CD14-positive monocyte (primary cell): Measurements from ENCODE around the gene CNTN5. TPM values are rescaled to one million over a fixed set of nuclear protein-coding genes. Genes with fewer than 3 reads are reported as not detected.

Experiments
- DNase-seq, 3 donors: peaks; one replicate each; pipeline ENCODE4 v3.0.0-alpha.2; 2011 to 2022
- H2AFZ ChIP-seq: 2 replicates; pipeline ENCODE4 v1.6.0; 2012; ENCODE audit warnings: mild to moderate bottlenecking, low read depth, low read length, inconsistent platforms; ENCODE audit not compliant: insufficient read depth, poor library complexity, severe bottlenecking
- H3K27ac ChIP-seq, 2 donors: 1 replicate in 1 of 2; 2 replicates in 1 of 2; pipeline ENCODE4 v1.5.1; 2012 to 2013; ENCODE audit warnings: low read length in 2 of 2, control low read depth in 1 of 2, inconsistent platforms in 1 of 2, low read depth in 1 of 2, mild to moderate bottlenecking in 1 of 2
- H3K27me3 ChIP-seq, 2 donors: one replicate each; pipeline versions ENCODE4 v1.6.0 to v1.6.1; 2011 to 2013; ENCODE audit warnings: low read length in 2 of 2; ENCODE audit not compliant: control insufficient read depth in 2 of 2, insufficient read depth in 2 of 2
- H3K36me3 ChIP-seq, 2 donors: replicated peaks in 1 of 2; 1 replicate in 1 of 2; 2 replicates in 1 of 2; pipeline versions ENCODE4 v1.5.1 to v1.6.1; 2012 to 2013; ENCODE audit warnings: low read length in 2 of 2, control low read depth in 1 of 2, inconsistent platforms in 1 of 2, mild to moderate bottlenecking in 1 of 2; ENCODE audit not compliant: insufficient read depth in 2 of 2, control insufficient read depth in 1 of 2
- H3K4me1 ChIP-seq, 2 donors: 1 replicate in 1 of 2; 2 replicates in 1 of 2; pipeline versions ENCODE4 v1.5.1 to v1.6.1; 2012 to 2013; ENCODE audit warnings: low read length in 2 of 2, control low read depth in 1 of 2, inconsistent platforms in 1 of 2, mild to moderate bottlenecking in 1 of 2, moderate library complexity in 1 of 2; ENCODE audit not compliant: insufficient read depth in 2 of 2, control insufficient read depth in 1 of 2
- H3K4me2 ChIP-seq: replicated peaks from 2 replicates; pipeline ENCODE3; 2012; ENCODE audit warnings: low read length, moderate library complexity, mild to moderate bottlenecking; ENCODE audit not compliant: poor library complexity, severe bottlenecking; ENCODE audit errors: extremely low read depth
- H3K4me3 ChIP-seq, 3 experiments: fragments of 200-600 bp in 1 of 3; sonication (generic) in 1 of 3; replicated peaks in 1 of 3; 1 replicate in 2 of 3; 2 replicates in 1 of 3; pipeline ENCODE4 v1.5.1; 2011 to 2013; ENCODE audit warnings: low read length in 3 of 3, mild to moderate bottlenecking in 3 of 3, control low read depth in 2 of 3, low read depth in 2 of 3, inconsistent platforms in 1 of 3, moderate library complexity in 1 of 3
- H3K79me2 ChIP-seq: 2 replicates; pipeline ENCODE4 v1.6.0; 2012; ENCODE audit warnings: mild to moderate bottlenecking, control low read depth, inconsistent platforms, low read length, moderate library complexity; ENCODE audit not compliant: insufficient read depth
- H3K9ac ChIP-seq: 2 replicates; pipeline ENCODE4 v1.6.0; 2017; ENCODE audit warnings: low read length, mild to moderate bottlenecking; ENCODE audit not compliant: insufficient read depth, poor library complexity, severe bottlenecking
- H3K9me3 ChIP-seq, 2 donors: replicated peaks in 1 of 2; 1 replicate in 1 of 2; 2 replicates in 1 of 2; pipeline versions ENCODE4 v1.5.1 to v1.6.1; 2012 to 2013; ENCODE audit warnings: low read length in 2 of 2, control low read depth in 1 of 2; ENCODE audit not compliant: control insufficient read depth in 1 of 2, insufficient read depth in 1 of 2
- H4K20me1 ChIP-seq: 2 replicates; pipeline ENCODE4 v1.6.0; 2012; ENCODE audit warnings: mild to moderate bottlenecking, low read length, control low read depth, moderate library complexity; ENCODE audit not compliant: insufficient read depth
- H3K27ac Mint-ChIP-seq, 7 donors: one replicate each; pipeline ENCODE4 v1.8.0; 2020; ENCODE audit warnings: mild to moderate bottlenecking in 7 of 7, mixed read lengths in 7 of 7, moderate library complexity in 6 of 7, inconsistent platforms in 2 of 7
- H3K27me3 Mint-ChIP-seq, 3 donors: one replicate each; pipeline ENCODE4 v1.8.0; 2021 to 2022; ENCODE audit warnings: low read depth in 3 of 3, mild to moderate bottlenecking in 3 of 3, mixed read lengths in 3 of 3, moderate library complexity in 3 of 3, inconsistent platforms in 1 of 3
- H3K36me3 Mint-ChIP-seq, 2 donors: one replicate each; pipeline ENCODE4 v1.8.0; 2020; ENCODE audit warnings: mixed read lengths in 2 of 2, inconsistent platforms in 1 of 2, mild to moderate bottlenecking in 1 of 2
- H3K4me1 Mint-ChIP-seq: one replicate; pipeline ENCODE4 v1.8.0; 2020; ENCODE audit warnings: mild to moderate bottlenecking, mixed read lengths
- H3K4me3 Mint-ChIP-seq, 2 donors: one replicate each; pipeline ENCODE4 v1.8.0; 2020; ENCODE audit warnings: mild to moderate bottlenecking in 2 of 2, mixed read lengths in 2 of 2, moderate library complexity in 1 of 2
- H3K9me3 Mint-ChIP-seq, 7 donors: one replicate each; pipeline ENCODE4 v1.8.0; 2020 to 2022; ENCODE audit warnings: mixed read lengths in 7 of 7, mild to moderate bottlenecking in 6 of 7, moderate library complexity in 6 of 7, inconsistent platforms in 2 of 7
- CTCF ChIP-seq: fragments of 200-600 bp; IDR thresholded peaks from one replicate; pipeline ENCODE4 v1.8.0; 2022; ENCODE audit warnings: antibody characterized with exemption, mild to moderate bottlenecking
- WGBS: methylation state at CpG from one replicate; pipeline ENCODE4 v1.1.5; 2013; ENCODE audit warnings: missing lambda C conversion rate; ENCODE audit not compliant: insufficient coverage; 5-methylcytosine and 5-hydroxymethylcytosine counted together
- intact Hi-C, 2 donors: fragments of 100-400 bp; cut with micrococcal nuclease; formaldehyde crosslinking; loops; one replicate each; pipeline versions ENCODE4 v1.15.0 to v1.15.1; 2023
- polyA plus RNA-seq, 3 donors: library from polyadenylated mRNA; depleted of rRNA in 1 of 3; unstranded in 2 of 3; stranded (reverse) in 1 of 3; fragments of 300-500 nt in 2 of 3; fragments of >200 nt in 1 of 3; fragmentation: Illumina TruSeq in 2 of 3; gene quantifications; 1 replicate in 2 of 3; 2 replicates in 1 of 3; pipeline ENCODE4 v1.2.3, GENCODE V29; 2012 to 2021

The CNTN5 gene
- polyA plus RNA-seq, 3 donors = not detected

GRCh38 chr11:99246199-99246598, 225.4 kb downstream of the CNTN5 start:
- Histone ChIP-seq H3K4me3 (no peak overlapping the region), H3K4me2 (no peak overlapping the region), H3K9ac (no peak overlapping the region), H3K9me3 (peaks cover 0 to 4% of the 10 kb centered on the region in 2 donors), H4K20me1 (no peaks in the 10 kb centered on the region), H3K27me3 (no peaks in the 10 kb centered on the region), H3K27ac (no peak overlapping the region), H3K36me3 (no peaks in the 10 kb centered on the region), H3K79me2 (no peaks in the 10 kb centered on the region), H3K4me1 (no peaks in the 10 kb centered on the region), H2AFZ (no peak overlapping the region)
- WGBS = 78% methylated on average over 3 of the region's 5 CpGs
- Mint-ChIP-seq H3K4me3 (no peak overlapping the region), H3K9me3 (peaks cover 0 to 6% (median 0%) of the 10 kb centered on the region in 7 donors), H3K27ac (no peak overlapping the region), H3K36me3 (no peaks in the 10 kb centered on the region), H3K4me1 (no peaks in the 10 kb centered on the region), H3K27me3 (no peaks in the 10 kb centered on the region)
- intact Hi-C loops = no loop called here
- DNase-seq = no peak
- TF ChIP-seq CTCF = no peak

GRCh38 chr11:99256614-99257013, 235.9 kb downstream of the CNTN5 start:
- no peaks in the 10 kb centered on the region for H3K79me2 ChIP-seq
- no peaks in the 10 kb centered on the region for H3K9me3 ChIP-seq

More at GRCh38 chr11:99256614-99257013, 235.9 kb downstream of the CNTN5 start:
- H3K4me1 ChIP-seq = no peaks in the 10 kb centered on the region
- H3K4me3 ChIP-seq = no peak overlapping the region
- no peak overlapping the region for H2AFZ ChIP-seq
- Mint-ChIP-seq H3K9me3 (peaks cover 0 to 5% (median 0%) of the 10 kb centered on the region in 7 donors), H3K4me1 (no peaks in the 10 kb centered on the region), H3K4me3 (no peak overlapping the region), H3K27me3 (no peaks in the 10 kb centered on the region), H3K27ac (no peak overlapping the region), H3K36me3 (no peaks in the 10 kb centered on the region)
- H3K4me2 ChIP-seq = no peak overlapping the region
- WGBS = no CpG with 5 or more reads among the region's 1 CpG
- H3K27ac ChIP-seq = no peak overlapping the region
- H3K9ac ChIP-seq = no peak overlapping the region
- no peak for TF ChIP-seq CTCF
- no peak for DNase-seq
- no peaks in the 10 kb centered on the region for H4K20me1 ChIP-seq
- H3K27me3 ChIP-seq = no peaks in the 10 kb centered on the region
- intact Hi-C loops = no loop called here
- no peaks in the 10 kb centered on the region for H3K36me3 ChIP-seq
